Measurements from ENCODE around the gene LRRC4C.

The LRRC4C gene

DNA sequence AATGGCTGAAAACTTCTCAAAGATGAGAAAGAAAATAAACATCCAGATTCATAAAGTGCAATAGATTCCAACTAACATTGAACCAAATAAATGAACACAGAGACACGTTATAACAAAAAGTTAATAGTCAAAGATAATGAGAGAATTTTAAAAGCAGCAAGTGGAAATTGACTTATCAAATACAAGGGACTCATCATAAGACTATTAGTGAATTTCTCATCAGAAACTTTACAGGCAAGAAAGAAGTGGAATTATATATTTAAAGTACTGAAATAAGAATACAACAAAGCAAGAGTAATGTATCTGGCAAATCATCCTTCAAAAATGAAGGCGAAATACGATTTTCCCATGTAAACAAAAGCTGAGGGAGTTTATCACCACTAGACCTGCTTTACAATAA is 852.7 kb downstream of the LRRC4C start:
- Histone ChIP-seq H3K4me1 (no peaks in the 10 kb centered on the region), H3K36me3 (no peaks in the 10 kb centered on the region), H3K9me3 (peaks cover 0 to 17% (median 6%) of the 10 kb centered on the region in 3 donors), H3K27me3 (no peaks in the 10 kb centered on the region), H3K27ac (no peak overlapping the region), H3K4me3 (no peak overlapping the region)
- intact Hi-C loops (cut with DNase I; ENCODE audit: low total_unique reads), result no loop called here
- TF ChIP-seq, protein P1, sequence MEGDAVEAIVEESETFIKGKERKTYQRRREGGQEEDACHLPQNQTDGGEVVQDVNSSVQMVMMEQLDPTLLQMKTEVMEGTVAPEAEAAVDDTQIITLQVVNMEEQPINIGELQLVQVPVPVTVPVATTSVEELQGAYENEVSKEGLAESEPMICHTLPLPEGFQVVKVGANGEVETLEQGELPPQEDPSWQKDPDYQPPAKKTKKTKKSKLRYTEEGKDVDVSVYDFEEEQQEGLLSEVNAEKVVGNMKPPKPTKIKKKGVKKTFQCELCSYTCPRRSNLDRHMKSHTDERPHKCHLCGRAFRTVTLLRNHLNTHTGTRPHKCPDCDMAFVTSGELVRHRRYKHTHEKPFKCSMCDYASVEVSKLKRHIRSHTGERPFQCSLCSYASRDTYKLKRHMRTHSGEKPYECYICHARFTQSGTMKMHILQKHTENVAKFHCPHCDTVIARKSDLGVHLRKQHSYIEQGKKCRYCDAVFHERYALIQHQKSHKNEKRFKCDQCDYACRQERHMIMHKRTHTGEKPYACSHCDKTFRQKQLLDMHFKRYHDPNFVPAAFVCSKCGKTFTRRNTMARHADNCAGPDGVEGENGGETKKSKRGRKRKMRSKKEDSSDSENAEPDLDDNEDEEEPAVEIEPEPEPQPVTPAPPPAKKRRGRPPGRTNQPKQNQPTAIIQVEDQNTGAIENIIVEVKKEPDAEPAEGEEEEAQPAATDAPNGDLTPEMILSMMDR (IDR thresholded peaks at IDR 0.05), result no peak
- DNase-seq, result no peak

DNA sequence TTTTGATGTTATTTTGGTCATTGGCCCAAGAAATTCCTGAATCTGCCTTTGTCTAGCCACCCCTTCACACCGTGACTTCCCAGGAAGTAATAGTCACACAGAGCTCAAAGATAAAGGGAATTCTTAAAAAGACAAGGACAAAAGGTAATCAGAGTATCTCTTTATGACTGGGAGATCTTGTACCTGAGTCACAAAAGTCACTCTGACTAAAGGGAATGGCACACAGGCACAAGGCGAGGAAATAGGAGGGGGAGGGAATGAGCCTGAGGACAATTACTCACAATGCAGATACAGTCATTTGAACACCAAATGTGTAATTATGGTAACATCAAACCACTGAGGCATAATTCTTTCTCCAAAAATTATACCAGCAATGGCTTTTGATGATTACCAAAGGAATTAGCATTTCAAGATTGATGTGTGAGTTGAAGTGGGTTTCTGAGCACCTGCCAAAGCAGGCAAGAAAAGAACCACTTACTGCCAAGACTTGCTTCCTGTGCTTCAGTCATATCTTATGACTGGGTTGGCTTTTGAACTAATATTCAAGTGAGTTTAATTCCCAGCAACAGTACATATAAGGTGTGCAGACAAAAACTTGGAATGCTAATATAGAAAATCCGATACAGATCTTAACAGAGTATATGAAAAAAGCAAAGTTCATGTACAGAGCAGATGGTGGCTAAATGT is 856.4 kb downstream of the LRRC4C start:
- Histone ChIP-seq H3K9me3 (peaks cover 0 to 17% (median 6%) of the 10 kb centered on the region in 3 donors), H3K4me3 (no peak overlapping the region), H3K27ac (no peak overlapping the region), H3K36me3 (no peaks in the 10 kb centered on the region), H3K4me1 (no peaks in the 10 kb centered on the region), H3K27me3 (no peaks in the 10 kb centered on the region)
- intact Hi-C loops (cut with DNase I; ENCODE audit: low total_unique reads), result no loop called here
- TF ChIP-seq, protein P1 (IDR thresholded peaks at IDR 0.05), result no peak
- no peak for DNase-seq

DNA sequence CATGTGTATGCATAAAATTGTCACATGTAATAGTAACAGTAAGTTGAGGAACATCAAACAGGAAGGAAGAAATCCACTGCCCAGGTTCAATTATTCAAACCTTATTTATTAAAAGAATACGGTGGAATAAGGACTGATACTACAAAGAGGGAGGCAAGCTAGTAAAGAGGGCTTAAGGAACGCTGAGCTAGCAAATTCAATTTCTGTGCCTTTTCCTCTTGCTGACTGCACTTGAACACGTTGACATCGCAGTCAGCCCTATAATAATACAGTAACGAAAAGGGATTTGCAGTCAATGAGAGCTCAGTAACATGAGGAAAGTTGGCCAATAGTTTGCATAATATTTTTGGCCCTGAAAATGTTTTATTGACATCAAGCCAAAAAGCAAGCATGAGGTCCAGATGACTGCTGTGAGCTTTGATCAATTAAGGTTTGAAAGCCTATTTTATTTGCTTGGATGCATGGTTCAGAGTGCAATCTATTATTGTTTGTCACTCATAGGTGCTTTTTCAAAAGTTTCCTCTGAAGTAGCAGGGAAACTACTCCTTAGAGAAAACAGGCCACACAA is 861.8 kb downstream of the LRRC4C start:
- no peaks in the 10 kb centered on the region for H3K4me1 ChIP-seq
- intact Hi-C loops (cut with DNase I; ENCODE audit: low total_unique reads), result no loop called here
- H3K27ac ChIP-seq, result no peak overlapping the region
- no peaks in the 10 kb centered on the region for H3K36me3 ChIP-seq
- TF ChIP-seq, protein P1 (IDR thresholded peaks at IDR 0.05), result no peak
- H3K4me3 ChIP-seq, result no peak overlapping the region
- DNase-seq, result no peak
- H3K27me3 ChIP-seq, result no peaks in the 10 kb centered on the region
- H3K9me3 ChIP-seq, result no peaks in the 10 kb centered on the region

DNA sequence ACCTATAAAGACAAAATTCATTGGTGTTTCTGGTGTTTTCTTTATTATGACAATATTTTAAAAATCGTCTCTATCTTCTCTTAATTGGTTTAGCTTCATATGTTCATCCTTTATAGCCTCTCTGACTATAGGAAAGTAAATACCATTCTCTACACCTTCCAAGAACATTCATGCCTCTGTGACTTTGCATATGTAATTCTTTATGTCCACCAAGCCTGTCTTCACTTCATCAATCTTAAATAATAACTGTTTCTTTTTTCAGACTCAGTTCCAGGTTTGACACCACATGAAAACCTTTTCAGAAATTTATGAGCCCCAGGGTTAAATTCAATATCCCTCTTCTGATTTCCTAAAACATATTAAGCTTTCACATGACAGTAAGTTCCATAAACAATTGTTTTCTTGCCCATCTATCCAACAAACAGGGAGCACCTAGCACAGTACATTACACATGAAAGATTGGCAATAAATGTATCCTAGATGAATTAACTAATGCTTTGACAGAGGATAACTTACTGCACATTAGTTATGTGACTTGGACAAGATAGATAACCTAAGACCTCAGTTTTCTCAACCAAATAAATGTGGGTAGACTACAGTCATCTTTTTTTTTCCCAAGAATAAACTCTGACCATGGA is 886.1 kb downstream of the LRRC4C start:
- TF ChIP-seq, protein P1 (IDR thresholded peaks at IDR 0.05), result no peak
- Histone ChIP-seq H3K9me3 (no peaks in the 10 kb centered on the region), H3K27me3 (no peaks in the 10 kb centered on the region), H3K4me1 (no peaks in the 10 kb centered on the region), H3K27ac (no peak overlapping the region), H3K36me3 (no peaks in the 10 kb centered on the region), H3K4me3 (no peak overlapping the region)
- intact Hi-C loops (cut with DNase I; ENCODE audit: low total_unique reads), result no loop called here
- no peak for DNase-seq

DNA sequence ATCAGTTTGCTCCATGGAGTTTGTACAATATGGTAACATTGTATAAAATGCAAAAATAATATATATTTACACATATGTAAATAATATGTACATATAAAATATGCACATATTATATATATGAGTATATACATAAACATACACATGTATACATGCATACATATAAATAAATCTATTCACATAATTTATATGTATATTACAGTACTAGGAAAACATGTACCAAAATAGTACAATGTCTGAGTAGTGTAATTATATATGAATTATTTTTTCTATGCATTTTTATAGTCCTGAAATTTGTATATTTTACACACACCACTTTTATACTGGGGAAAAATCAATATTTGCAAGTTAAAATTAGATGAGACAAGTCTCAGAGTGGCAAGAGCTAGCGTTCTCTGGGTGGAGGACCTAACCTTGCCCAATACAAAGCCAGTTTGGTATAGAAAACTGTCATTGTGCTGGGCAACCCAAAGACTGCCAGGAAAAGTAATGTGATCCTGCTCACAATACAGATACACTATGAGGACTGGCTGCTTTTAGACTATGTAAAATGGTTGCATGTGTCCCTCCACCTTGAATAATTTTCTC is 889.4 kb downstream of the LRRC4C start:
- TF ChIP-seq, protein P1 (IDR thresholded peaks at IDR 0.05), result no peak
- Histone ChIP-seq H3K4me3 (no peak overlapping the region), H3K4me1 (no peaks in the 10 kb centered on the region), H3K27me3 (no peaks in the 10 kb centered on the region), H3K9me3 (no peaks in the 10 kb centered on the region), H3K27ac (no peak overlapping the region), H3K36me3 (no peaks in the 10 kb centered on the region)
- intact Hi-C loops (cut with DNase I; ENCODE audit: low total_unique reads), result no loop called here
- no peak for DNase-seq

All from tibial artery (tissue), 4 donors.